ENCODE results near the gene NUCKS1.

The NUCKS1 gene

GRCh38 chr1:205666372-205667166 is 83.4 kb downstream of the NUCKS1 start:
- no peak for DNase-seq

- DNase-seq, result peak; percentile 82
These were observed 84.6 kb downstream of the NUCKS1 start for GRCh38 chr1:205665201-205666045.

GRCh38 chr1:205664399-205665017 is 85.5 kb downstream of the NUCKS1 start:
- DNase-seq, result no peak

- DNase-seq, result no peak
These were observed 86.6 kb downstream of the NUCKS1 start for GRCh38 chr1:205663286-205663936.

Data from NCI-H2107 (cell line).